Neural cell (in vitro differentiated cells): ENCODE results near the gene SLC6A20.

Experiments
- EP300 ChIP-seq: fragments of 450-650 bp; conservative IDR thresholded peaks from 2 replicates; pipeline ENCODE4 v1.6.1; 2014; ENCODE audit warnings: antibody characterized with exemption, mild to moderate bottlenecking, moderate library complexity; ENCODE audit not compliant: poor library complexity, severe bottlenecking
- EZH2 ChIP-seq: fragments of 200-600, 300-800 bp; shearing (Covaris generic), sonication (generic); IDR thresholded peaks from 2 replicates; pipeline ENCODE4 v1.6.1; 2014; ENCODE audit warnings: antibody characterized with exemption, low read length, borderline replicate concordance, mild to moderate bottlenecking; ENCODE audit not compliant: insufficient read depth, poor library complexity, severe bottlenecking
- MXI1 ChIP-seq: fragments of 450-650 bp; conservative IDR thresholded peaks from 2 replicates; pipeline ENCODE4 v1.6.1; 2014; ENCODE audit warnings: antibody characterized with exemption, mild to moderate bottlenecking; ENCODE audit not compliant: poor library complexity, severe bottlenecking
- POLR2AphosphoS5 ChIP-seq: IDR thresholded peaks from 2 replicates; pipeline ENCODE4 v1.6.1; 2012
- SMC3 ChIP-seq: fragments of 450-650 bp; conservative IDR thresholded peaks from 2 replicates; pipeline ENCODE4 v1.6.1; 2014; ENCODE audit warnings: antibody characterized with exemption, mild to moderate bottlenecking, moderate library complexity; ENCODE audit not compliant: poor library complexity
- TAF1 ChIP-seq: IDR thresholded peaks from 2 replicates; pipeline ENCODE4 v1.6.1; 2012; ENCODE audit warnings: low read depth
- TF ChIP-seq, protein P1 (sequence below): fragments of 450-650 bp; IDR thresholded peaks from 2 replicates; pipeline ENCODE4 v1.5.1; 2014; ENCODE audit warnings: antibody characterized with exemption, mild to moderate bottlenecking, moderate library complexity; ENCODE audit not compliant: poor library complexity, severe bottlenecking

GRCh38 chr3:45800611-45801010 is 4.3 kb upstream of the SLC6A20 start:
- TF ChIP-seq, protein P1, sequence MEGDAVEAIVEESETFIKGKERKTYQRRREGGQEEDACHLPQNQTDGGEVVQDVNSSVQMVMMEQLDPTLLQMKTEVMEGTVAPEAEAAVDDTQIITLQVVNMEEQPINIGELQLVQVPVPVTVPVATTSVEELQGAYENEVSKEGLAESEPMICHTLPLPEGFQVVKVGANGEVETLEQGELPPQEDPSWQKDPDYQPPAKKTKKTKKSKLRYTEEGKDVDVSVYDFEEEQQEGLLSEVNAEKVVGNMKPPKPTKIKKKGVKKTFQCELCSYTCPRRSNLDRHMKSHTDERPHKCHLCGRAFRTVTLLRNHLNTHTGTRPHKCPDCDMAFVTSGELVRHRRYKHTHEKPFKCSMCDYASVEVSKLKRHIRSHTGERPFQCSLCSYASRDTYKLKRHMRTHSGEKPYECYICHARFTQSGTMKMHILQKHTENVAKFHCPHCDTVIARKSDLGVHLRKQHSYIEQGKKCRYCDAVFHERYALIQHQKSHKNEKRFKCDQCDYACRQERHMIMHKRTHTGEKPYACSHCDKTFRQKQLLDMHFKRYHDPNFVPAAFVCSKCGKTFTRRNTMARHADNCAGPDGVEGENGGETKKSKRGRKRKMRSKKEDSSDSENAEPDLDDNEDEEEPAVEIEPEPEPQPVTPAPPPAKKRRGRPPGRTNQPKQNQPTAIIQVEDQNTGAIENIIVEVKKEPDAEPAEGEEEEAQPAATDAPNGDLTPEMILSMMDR = no peak
- TF ChIP-seq EP300 (no peak), EZH2 (no peak), MXI1 (no peak), POLR2AphosphoS5 (no peak), TAF1 (no peak), SMC3 (no peak)
